Chondrocyte (in vitro differentiated cells): ENCODE data around the gene CBY2. TPM values are rescaled to one million over a fixed set of nuclear protein-coding genes. Genes with fewer than 3 reads are reported as not detected.
"Not testable (repeated sequence)": the region's sequence is repeated elsewhere in the genome, so short reads cannot be mapped to it uniquely, and the experiment has no call there.

ENCODE experiments used
- DNase-seq: peaks from one replicate; pipeline ENCODE4 v3.0.0; 2021; ENCODE audit warnings: mixed read lengths, low spot score
- H3K27ac Mint-ChIP-seq: one replicate; pipeline ENCODE4 v1.8.0; 2021; ENCODE audit warnings: mild to moderate bottlenecking, moderate library complexity, mixed read lengths; ENCODE audit not compliant: unreplicated experiment
- H3K27me3 Mint-ChIP-seq: 2 replicates; pipeline ENCODE4 v1.8.0; 2021; ENCODE audit warnings: low read depth, mixed read lengths
- H3K36me3 Mint-ChIP-seq: 2 replicates; pipeline ENCODE4 v1.8.0; 2021; ENCODE audit warnings: low read depth, mixed read lengths
- H3K4me1 Mint-ChIP-seq: 2 replicates; pipeline ENCODE4 v1.8.0; 2021; ENCODE audit warnings: low read depth, mild to moderate bottlenecking, mixed read lengths
- H3K4me3 Mint-ChIP-seq: one replicate; pipeline ENCODE4 v1.8.0; 2021; ENCODE audit warnings: mild to moderate bottlenecking, moderate library complexity, mixed read lengths; ENCODE audit not compliant: unreplicated experiment
- H3K9me3 Mint-ChIP-seq: 2 replicates; pipeline ENCODE4 v1.8.0; 2021; ENCODE audit warnings: low read depth, mixed read lengths
- total RNA-seq: library from RNA; stranded (reverse); gene quantifications from 3 replicates; pipeline ENCODE4 v1.2.1, GENCODE V29; 2021
- TF ChIP-seq, protein P1 (sequence below): fragments of 200-600 bp; sonication (generic); IDR thresholded peaks from 2 replicates; pipeline ENCODE4 v1.5.0; 2021; ENCODE audit warnings: antibody characterized with exemption, mild to moderate bottlenecking, moderate library complexity

The CBY2 gene
- total RNA-seq, 1 donor from 2014 or later = not detected

DNA sequence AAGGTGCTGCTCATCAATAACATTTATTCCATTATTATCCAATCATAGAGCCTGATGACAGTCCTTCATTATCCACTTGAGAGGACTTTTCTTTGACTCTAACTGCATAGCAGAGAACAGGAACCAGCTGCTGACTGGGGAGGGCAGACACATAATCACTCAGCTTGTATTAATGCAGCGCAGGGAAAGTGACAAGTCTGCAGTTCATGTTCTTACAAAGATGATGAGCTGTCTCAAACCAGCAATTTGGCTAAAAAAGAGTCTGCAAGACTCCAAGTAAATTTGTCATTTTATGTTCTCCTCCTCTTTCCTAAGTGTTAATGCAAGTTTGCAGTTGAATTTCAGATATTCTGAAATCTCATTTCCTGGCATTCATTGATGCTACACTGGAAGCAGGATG is 40.0 kb upstream of the CBY2 start:
- Mint-ChIP-seq H3K4me1 (peaks cover 19% of the 10 kb centered on the region), H3K27me3 (no peaks in the 10 kb centered on the region), H3K9me3 (peaks cover 4% of the 10 kb centered on the region), H3K36me3 (peaks cover under 1% of the 10 kb centered on the region), H3K4me3 (no peak overlapping the region), H3K27ac (no peak overlapping the region)
- TF ChIP-seq, protein P1, sequence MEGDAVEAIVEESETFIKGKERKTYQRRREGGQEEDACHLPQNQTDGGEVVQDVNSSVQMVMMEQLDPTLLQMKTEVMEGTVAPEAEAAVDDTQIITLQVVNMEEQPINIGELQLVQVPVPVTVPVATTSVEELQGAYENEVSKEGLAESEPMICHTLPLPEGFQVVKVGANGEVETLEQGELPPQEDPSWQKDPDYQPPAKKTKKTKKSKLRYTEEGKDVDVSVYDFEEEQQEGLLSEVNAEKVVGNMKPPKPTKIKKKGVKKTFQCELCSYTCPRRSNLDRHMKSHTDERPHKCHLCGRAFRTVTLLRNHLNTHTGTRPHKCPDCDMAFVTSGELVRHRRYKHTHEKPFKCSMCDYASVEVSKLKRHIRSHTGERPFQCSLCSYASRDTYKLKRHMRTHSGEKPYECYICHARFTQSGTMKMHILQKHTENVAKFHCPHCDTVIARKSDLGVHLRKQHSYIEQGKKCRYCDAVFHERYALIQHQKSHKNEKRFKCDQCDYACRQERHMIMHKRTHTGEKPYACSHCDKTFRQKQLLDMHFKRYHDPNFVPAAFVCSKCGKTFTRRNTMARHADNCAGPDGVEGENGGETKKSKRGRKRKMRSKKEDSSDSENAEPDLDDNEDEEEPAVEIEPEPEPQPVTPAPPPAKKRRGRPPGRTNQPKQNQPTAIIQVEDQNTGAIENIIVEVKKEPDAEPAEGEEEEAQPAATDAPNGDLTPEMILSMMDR = no peak
- no peak for DNase-seq

DNA sequence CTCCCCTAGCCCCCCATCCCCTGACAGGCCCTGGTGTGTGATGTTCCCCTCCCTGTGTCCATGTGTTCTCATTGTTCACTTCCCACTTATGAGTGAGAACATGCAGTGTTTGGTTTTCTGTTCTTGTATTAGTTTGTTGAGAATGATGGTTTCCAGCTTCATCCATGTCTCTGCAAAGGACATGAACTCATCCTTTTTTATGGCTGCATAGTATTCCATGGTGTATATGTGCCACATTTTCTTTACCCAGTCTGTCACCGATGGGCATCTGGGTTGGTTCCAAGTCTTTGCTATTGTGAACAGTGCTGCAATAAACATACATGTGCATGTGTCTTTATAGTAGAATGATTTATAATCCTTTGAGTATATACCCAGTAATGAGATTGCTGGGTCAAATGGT is 39.2 kb upstream of the CBY2 start:
- DNase-seq, H3K27ac Mint-ChIP-seq, H3K36me3 Mint-ChIP-seq, H3K9me3 Mint-ChIP-seq, H3K27me3 Mint-ChIP-seq, H3K4me3 Mint-ChIP-seq: not testable (repeated sequence)
- H3K4me1 Mint-ChIP-seq = peaks cover 18% of the 10 kb centered on the region

DNA sequence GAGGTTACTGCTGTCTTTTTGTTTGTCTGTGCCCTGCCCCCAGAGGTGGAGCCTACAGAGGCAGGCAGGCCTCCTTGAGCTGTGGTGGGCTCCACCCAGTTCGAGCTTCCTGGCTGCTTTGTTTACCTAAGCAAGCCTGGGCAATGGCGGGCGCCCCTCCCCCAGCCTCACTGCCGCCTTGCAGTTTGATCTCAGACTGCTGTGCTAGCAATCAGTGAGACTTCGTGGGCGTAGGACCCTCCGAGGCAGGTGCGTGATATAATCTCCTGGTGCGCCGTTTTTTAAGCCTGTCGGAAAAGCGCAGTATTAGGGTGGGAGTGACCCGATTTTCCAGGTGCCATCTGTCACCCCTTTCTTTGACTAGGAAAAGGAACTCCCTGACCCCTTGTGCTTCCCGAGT is 32.5 kb upstream of the CBY2 start:
- not testable (repeated sequence) for H3K36me3 Mint-ChIP-seq, H3K4me3 Mint-ChIP-seq, DNase-seq, H3K27ac Mint-ChIP-seq, H3K9me3 Mint-ChIP-seq, H3K27me3 Mint-ChIP-seq
- peaks cover 39% of the 10 kb centered on the region for H3K4me1 Mint-ChIP-seq

DNA sequence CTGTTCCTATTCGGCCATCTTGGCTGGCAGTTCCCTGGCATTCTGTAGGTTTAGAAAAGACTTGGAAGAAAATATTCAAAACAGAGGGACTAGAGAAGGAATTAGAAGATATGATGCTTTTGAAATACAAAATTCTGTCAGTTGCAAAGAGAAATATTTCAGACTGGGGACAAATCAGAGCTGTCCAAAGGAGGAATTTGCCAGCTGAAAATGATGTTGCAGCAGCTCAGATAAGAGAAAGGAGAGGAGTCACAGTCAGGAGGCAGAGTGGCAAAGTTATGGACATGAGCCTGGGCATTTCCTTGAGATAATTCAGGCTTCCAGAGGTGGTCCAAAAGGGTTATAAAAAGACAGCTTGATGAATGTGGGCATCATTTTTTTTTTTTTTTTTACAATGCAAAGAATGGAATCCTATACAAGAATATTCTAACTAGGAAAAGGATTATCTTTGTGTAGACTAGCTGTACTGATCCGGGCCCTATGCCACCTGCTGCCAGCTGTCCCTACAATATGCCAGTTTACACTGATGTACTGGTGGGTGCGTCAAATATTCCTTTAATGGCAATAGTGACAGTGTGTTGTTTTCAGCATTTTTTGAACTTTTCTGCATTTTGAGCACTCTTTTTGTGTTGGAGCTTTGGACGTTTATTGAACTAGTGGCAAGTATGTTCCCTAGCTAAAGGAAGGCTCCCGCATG is 31.8 kb upstream of the CBY2 start:
- Mint-ChIP-seq H3K4me3 (no peak overlapping the region), H3K27ac (no peak overlapping the region)
- TF ChIP-seq, protein P1 = no peak

DNA sequence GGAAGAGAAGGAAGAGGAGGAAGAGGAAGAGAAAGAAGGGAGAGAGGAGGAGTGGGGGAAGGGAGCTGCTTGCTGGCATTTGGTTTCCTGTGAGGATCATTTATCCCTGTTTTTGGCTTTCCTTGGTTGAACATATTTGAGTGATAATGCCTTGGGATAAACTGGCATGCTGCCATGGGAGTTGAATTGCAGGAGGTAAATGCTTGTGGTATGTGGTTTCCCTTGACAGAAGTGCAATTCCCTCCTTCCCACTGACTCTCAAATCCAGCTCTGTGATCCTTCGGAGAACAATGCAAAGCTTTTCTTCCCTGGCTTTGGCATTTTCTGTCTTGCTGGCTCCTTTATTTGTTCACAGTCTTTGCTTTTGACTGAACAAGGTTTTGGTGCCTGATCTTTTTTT is 27.2 kb upstream of the CBY2 start:
- Mint-ChIP-seq H3K36me3 (peaks cover 1% of the 10 kb centered on the region), H3K4me3 (no peak overlapping the region), H3K4me1 (peaks cover 37% of the 10 kb centered on the region), H3K9me3 (peaks cover 3% of the 10 kb centered on the region), H3K27ac (no peak overlapping the region), H3K27me3 (peaks cover 13% of the 10 kb centered on the region)
- no peak for DNase-seq
- TF ChIP-seq, protein P1 = no peak

More for the DNA sequence above, 31.8 kb upstream of the CBY2 start:
- Mint-ChIP-seq H3K36me3 (peaks cover 2% of the 10 kb centered on the region), H3K9me3 (peaks cover 8% of the 10 kb centered on the region), H3K4me1 (peaks cover 46% of the 10 kb centered on the region), H3K27me3 (no peaks in the 10 kb centered on the region)
- no peak for DNase-seq

DNA sequence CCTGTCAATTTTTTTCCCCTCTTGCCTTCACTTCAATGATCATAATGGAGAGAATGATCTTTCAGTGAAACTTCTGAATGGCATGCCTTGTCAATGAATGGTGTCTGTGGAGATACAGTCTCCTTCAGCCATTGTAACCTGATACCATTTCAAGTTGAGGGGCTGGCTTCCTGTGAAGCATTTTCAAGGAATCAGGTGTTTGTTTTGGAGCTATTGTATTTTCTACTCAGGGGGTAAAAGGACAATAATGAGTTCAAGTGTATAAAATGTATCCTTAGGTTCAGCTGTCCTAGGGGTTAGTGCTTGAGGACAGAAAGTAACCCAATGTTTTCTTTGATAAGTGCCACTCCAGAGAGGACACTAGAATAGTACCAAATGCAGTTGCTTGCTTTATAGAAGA is 23.8 kb upstream of the CBY2 start:
- DNase-seq = no peak
- TF ChIP-seq, protein P1 = no peak
- peaks cover 1% of the 10 kb centered on the region for H3K36me3 Mint-ChIP-seq
- H3K9me3 Mint-ChIP-seq = no peaks in the 10 kb centered on the region
- H3K27ac Mint-ChIP-seq = no peak overlapping the region
- H3K4me1 Mint-ChIP-seq = peaks cover 19% of the 10 kb centered on the region
- peaks cover 13% of the 10 kb centered on the region for H3K27me3 Mint-ChIP-seq
- H3K4me3 Mint-ChIP-seq = no peak overlapping the region
